Renal cortex interstitium (tissue), 15 donors: ENCODE measurements around the gene MT1H. TPM values are rescaled to one million over a fixed set of nuclear protein-coding genes. Genes with fewer than 3 reads are reported as not detected.
"Not testable (repeated sequence)": the region's sequence is repeated elsewhere in the genome, so short reads cannot be mapped to it uniquely, and the experiment has no call there.

Source experiments
- DNase-seq, 11 donors: peaks; one replicate each; pipeline ENCODE4 v3.0.0-alpha.2; 2013; ENCODE audit warnings: low read depth in 9 of 11, low spot score in 4 of 11; ENCODE audit errors: extremely low read depth in 1 of 11
- long read RNA-seq, 16 experiments: transcript quantifications; one replicate each; lab custom pipeline, GENCODE V29; 2026
- polyA plus RNA-seq, 3 donors: library from polyadenylated mRNA; unstranded; fragments of 120-200 nt; gene quantifications; one replicate each; pipeline ENCODE4 v1.2.1, GENCODE V29; 2013; ENCODE audit not compliant: insufficient read length in 3 of 3

MT1H gene
- 10 to 100 TPM in 2 of 3 donors, 1 to 10 TPM in 1; 4.5 to 25.2 (median 12.1) TPM for polyA plus RNA-seq
- long read RNA-seq, donor 1, transcript MT1H-201 (3 exons, 397 nt), result major isoform, 6 of 6 reads
- long read RNA-seq, donor 1, partial matches to known transcripts, result 0 of 6 reads
- long read RNA-seq, donor 1, other reads (novel, unspliced or antisense), result 0 of 6 reads
- long read RNA-seq, donor 2, transcript MT1H-201 (3 exons, 397 nt), result major isoform, 13 of 13 reads
- long read RNA-seq, donor 2, partial matches to known transcripts, result 0 of 13 reads
- long read RNA-seq, donor 2, other reads (novel, unspliced or antisense), result 0 of 13 reads
- long read RNA-seq, donor 3, transcript MT1H-201 (3 exons, 397 nt), result major isoform, 36 of 37 reads
- long read RNA-seq, donor 3, partial matches to known transcripts, result 0 of 37 reads
- long read RNA-seq, donor 3, other reads (novel, unspliced or antisense), result 0 of 37 reads
- long read RNA-seq, donor 4, transcript MT1H-201 (3 exons, 397 nt), result major isoform, 43 of 44 reads
- long read RNA-seq, donor 4, partial matches to known transcripts, result 0 of 44 reads
- long read RNA-seq, donor 4, other reads (novel, unspliced or antisense), result 0 of 44 reads
- long read RNA-seq, donor 5, result 0 reads
- long read RNA-seq, donor 6, transcript MT1H-201 (3 exons, 397 nt), result major isoform, 16 of 174 reads
- long read RNA-seq, donor 6, partial matches to known transcripts, result 89 of 174 reads
- long read RNA-seq, donor 6, other reads (novel, unspliced or antisense), result 69 of 174 reads
- long read RNA-seq, donor 7, transcript MT1H-201 (3 exons, 397 nt), result major isoform, 14 of 14 reads
- long read RNA-seq, donor 7, partial matches to known transcripts, result 0 of 14 reads
- long read RNA-seq, donor 7, other reads (novel, unspliced or antisense), result 0 of 14 reads
- long read RNA-seq, donor 8, result 0 reads
- long read RNA-seq, donor 9, transcript MT1H-201 (3 exons, 397 nt), result major isoform, 7 of 7 reads
- long read RNA-seq, donor 9, partial matches to known transcripts, result 0 of 7 reads
- long read RNA-seq, donor 9, other reads (novel, unspliced or antisense), result 0 of 7 reads
- long read RNA-seq, donor 10, partial matches to known transcripts, result 0 of 2 reads
- long read RNA-seq, donor 10, other reads (novel, unspliced or antisense), result 0 of 2 reads
- long read RNA-seq, donor 11, transcript MT1H-201 (3 exons, 397 nt), result major isoform, 20 of 20 reads
- long read RNA-seq, donor 11, partial matches to known transcripts, result 0 of 20 reads
- long read RNA-seq, donor 11, other reads (novel, unspliced or antisense), result 0 of 20 reads
- long read RNA-seq, donor 12, partial matches to known transcripts, result 0 of 4 reads
- long read RNA-seq, donor 12, other reads (novel, unspliced or antisense), result 0 of 4 reads
- long read RNA-seq, donor 13, result 0 reads
- long read RNA-seq, donor 14, transcript MT1H-201 (3 exons, 397 nt), result major isoform, 7 of 7 reads
- long read RNA-seq, donor 14, partial matches to known transcripts, result 0 of 7 reads
- long read RNA-seq, donor 14, other reads (novel, unspliced or antisense), result 0 of 7 reads
- long read RNA-seq, donor 15, partial matches to known transcripts, result 0 of 2 reads
- long read RNA-seq, donor 15, other reads (novel, unspliced or antisense), result 0 of 2 reads
- long read RNA-seq, donor 16, partial matches to known transcripts, result 0 of 3 reads
- long read RNA-seq, donor 16, other reads (novel, unspliced or antisense), result 0 of 3 reads

DNA sequence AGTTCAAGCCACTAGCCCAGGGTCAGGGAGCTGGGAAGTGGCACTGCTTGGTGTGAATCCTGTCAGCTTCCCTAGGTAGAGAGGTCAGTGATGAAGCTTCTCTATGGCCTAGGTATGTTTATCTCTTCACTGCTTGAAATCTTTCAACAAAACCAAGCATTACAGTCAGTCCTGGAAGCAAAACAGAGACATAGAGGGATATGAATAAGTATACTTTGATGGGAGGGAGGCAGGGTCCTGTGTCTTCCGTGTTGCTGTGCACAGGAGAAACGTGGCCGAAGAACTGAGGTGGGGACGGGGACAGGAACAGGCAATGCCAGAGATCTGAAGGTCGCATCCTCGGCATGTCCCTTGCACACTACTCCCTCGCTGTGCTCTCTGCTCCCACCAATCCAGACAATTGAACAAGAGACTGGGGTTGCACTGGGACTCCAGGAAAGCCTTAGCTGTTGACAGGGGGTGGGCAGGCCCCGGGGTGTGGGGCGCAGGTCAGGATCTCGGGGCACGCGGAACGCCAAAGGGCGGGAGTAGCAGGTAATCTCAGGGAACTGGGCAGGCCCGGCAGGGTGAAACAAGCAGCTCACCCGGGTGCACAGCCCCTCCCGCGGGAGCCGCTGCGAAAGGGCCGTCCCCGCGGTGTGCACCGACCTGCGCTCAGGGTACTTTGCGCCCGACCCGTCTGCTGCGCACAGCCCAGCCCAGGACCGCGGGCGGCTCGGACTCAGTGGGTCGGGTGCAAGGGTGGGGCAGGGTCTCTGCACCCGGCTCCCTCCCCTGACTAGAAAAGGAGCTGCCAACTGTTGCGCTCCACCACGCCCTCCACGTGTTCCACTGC, at the start of gene MT1H:
TSS of gene MT1H (plus strand) at position 810 of the 835 bp plus-strand sequence. CDS start 71 bp downstream, outside the sequence.
- no peak for DNase-seq

DNA sequence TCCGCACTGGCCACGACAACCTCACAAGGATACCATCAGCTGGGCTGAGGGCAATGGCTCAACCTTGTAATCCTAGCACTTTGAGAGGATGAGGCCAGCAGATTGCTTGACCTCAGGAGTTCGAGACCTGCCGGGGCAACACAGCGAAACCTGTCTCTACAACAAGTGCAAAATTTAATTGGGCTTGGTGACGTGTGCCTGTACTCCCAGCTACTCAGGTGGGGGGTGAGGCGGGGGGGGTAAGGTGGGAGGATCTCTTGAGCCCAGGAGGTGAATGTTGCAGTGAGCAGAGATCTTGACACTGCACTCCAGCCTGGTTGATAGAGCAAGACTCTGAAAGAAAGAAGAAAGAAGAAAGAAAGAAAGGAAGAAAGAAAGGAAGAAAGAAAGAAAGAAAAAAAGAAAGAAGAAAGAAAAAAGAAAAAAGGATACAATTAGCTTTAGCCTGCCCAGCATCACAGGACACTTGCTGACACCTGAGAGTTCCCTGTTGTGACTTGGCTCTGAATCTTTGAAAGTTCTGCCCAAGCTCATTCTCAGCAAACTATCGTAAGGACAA, 49.2 kb upstream of the MT1H start:
- DNase-seq, result no peak

DNA sequence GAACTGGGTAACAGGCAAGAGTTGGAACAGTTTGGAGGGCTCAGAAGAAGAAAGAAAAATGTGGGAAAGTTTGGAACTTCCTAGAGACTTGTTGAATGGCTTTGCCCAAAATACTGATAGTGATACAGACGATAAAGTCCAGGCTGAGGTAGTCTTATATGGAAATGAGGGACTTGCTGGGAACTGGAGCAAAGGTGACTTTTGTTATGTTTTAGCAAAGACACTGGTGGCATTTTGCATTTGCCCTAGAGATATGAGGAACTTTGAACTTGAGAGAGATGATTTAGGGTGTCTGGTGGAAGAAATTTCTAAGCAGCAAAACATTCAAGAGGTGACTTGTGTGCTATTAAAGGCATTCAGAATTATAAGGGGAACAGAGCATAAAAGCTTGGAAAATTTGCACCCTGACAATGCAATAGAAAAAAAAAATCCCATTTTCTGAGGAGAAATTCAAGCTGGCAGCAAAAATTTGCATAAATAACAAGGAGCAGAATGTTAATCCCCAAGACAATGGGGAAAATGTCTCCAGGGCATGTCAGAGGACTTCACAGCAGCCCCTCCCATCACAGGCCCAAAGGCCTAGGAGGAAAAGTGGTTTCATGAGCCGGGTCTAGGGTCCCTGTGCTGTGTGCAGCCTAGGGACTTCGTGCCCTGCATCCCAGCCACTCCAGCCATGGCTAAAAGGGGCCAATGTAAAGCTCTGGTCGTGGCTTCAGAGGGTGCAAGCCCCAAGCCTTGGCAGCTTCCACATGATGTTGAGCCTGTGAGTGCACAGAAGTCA, 47.8 kb upstream of the MT1H start:
- DNase-seq, result not testable (repeated sequence)

DNA sequence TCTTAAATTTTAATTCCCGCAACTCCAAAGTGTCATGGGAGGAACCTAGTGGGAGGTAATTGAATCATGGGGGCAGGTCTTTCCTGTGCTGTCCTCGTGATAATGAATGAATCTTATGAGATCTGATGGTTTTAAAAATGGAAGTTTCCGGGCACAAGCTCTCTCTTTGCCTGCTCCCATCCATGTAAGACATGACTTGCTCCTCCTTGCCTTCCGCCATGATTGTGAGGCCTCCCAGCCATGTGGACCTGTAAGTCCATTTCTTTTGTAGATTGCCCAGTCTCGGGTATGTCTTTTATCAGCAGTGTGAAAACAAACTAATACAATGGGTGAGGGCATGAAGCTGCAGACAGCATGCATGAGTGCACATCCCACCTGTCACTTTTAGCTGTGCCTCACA, 46.4 kb upstream of the MT1H start:
- DNase-seq, result not testable (repeated sequence)

DNA sequence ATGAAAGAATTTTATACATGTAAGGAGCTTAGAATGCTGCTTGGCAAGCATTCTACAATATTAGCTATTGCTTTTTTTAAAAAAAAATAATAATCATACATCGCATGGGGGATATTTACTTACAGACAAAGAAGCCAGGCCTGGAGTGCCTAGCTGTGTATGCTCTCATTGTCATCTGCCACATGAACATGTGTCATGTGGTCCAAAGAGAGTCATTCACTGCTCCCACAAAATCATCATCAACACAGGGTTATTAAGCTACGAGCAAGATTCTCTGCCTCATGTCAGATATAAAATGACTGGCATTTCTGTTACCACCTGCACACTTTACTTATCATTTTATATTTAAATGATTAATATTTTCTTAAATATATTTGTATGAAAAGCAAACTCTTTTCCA, 46.0 kb upstream of the MT1H start:
- DNase-seq, result no peak

DNA sequence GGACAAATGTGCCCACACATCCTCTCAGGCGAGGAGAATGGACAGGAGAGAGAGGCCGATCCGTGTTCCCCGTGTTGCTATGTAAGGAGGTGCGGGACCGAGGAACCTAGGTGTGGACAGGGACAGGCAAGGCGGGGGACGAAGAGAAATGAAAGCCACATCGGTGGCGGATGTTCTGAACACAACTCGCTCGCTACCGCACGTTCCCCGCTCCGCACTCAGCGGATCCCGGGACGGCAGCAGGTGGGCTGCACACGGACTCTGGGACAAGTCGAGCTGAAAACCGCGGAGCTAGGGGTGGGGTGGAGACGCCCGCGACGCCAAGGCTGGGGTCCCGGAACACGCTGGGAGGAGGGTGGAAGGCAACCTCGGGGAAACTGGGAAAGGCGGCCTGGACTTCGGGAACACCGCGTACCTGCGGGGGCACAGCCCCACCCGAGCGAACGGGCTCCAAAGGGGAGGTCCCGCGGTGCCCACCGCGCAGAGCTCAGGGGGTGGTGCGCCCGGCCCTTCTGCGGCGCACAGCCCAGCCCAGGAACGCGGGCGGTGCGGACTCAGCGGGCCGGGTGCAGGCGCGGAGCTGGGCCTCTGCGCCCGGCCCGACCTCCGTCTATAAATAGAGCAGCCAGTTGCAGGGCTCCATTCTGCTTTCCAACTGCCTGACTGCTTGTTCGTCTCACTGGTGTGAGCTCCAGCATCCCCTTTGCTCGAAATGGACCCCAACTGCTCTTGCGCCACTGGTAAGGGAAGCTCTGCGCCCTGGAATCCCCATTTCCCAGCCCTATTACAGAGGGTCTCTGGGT, 44.3 kb upstream of the MT1H start, which contains the start of gene MT1E:
TSS of gene MT1E (plus strand) at position 642 of the 803 bp plus-strand sequence. CDS start at position 713, 71 bp downstream.
- no peak for DNase-seq

DNA sequence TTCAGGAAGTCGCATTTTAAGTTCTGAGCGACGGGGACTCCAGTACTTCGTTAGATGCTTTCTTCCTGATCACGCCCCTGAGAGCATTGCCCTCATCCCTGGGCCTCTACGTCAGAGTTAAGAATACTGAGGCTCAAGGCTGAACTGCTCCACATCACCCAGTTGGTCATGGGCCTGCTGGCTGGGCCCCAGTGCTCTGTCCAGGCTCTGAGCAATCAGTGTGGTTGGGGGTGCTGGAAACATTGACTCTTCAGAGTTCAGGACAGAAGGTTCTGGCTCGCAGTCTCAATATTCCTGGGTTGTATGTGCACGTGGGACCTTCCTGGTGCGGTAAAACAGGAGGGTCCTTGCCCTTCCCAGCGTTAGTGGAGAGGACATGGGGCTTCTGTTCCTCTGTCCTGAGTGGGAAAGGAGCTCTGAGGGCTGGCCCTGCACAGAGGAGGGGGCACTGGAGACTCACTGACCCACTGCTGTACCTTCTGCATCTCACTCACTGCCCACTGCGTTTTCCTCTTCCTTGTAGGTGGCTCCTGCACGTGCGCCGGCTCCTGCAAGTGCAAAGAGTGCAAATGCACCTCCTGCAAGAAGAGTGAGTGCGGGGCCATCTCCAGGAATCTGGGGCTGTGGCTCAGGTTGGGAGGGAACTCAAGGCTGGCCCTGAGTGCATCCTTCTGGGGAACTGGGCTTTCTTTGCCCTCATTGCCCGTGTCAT, 43.5 kb upstream of the MT1H start:
- no peak for DNase-seq

DNA sequence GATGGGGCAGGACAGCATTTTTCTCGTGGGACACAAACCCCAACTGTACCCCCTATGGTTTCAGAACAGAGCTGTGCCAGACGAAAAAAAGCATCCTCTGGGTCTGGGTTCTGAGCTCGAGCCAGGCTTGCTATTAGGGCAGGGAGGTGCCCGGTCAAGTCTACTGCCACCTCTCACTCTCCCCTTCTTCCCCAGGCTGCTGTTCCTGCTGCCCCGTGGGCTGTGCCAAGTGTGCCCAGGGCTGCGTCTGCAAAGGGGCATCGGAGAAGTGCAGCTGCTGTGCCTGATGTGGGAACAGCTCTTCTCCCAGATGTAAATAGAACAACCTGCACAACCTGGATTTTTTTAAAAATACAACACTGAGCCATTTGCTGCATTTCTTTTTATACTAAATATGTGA, 42.9 kb upstream of the MT1H start:
- DNase-seq, result no peak

DNA sequence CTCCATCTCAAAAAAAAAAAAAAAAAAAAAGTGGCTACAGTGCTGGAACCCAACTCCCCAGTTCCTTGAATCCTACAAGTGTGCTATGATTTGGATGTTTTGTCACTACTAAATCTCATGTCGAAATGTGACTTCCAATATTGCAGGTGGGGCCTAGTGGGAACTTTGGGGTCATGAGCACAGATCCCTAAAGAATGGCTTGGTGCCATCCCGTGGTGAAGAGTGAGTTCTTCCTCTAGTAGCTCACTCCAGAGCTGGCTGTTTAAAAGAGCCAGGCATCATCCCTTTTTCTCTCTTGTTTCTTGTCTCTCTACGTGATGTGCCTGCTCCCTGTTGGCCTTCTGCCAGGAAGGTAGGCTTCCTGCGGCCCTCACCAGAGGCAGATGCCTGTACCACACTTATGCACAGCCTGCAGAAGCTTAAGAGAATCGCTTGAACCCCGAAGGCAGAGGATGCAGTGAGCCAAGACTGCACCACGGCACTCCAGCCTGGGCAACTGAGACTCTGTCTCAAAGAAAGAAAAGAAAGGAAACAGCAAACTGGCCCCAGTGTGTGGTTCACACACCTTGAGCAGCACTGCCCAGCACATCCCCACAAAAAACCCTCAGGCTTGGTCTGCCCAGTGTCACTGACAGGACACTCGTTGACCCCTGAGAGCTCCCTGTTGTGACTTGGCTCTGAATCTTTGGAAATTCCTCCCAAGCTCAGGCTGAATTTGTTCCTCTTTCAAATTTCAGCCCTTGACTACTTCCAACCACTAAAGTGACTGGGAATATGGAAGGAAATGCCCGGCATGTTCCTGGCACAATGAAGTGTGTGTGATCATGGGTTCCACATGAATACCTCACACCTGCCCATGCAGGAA, 40.9 kb upstream of the MT1H start:
- no peak for DNase-seq

DNA sequence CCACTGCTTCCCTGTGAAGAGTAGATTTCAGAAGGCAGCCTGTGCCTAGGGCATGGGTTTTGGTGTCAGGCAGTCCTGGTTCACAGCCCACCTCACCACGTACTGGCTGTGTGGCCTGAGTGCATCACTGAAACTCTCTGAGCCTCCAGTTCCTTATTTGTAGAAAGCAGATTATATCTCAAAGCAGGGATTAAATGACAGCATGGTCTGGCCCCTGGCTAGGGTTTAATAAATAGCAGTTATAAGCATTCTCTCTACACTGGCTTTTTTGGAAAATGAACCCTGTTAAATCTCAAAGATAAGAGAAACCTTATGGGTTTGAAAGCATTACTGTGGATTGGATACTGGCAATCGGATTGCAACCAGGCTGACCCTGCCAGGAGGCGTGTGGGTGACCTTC, 40.1 kb upstream of the MT1H start:
- DNase-seq, result no peak

DNA sequence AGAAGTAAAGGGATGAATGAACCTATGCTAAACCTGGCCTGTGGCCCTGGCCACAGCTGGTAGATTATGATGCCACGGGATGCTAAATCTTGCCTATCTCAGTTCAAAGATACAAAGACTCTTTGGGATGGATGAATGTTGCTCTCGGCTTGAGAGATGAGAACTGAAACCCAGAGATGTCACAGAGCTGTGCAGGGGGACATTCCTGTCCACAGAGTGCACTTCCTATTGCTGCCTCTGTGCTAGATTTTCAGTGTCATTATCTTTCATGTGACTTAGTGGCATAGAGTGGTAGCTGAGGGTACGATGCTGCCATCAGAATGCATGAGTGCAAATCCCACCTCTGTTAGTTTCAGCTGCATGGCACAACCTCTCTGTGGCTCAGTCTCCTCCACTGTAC, 39.5 kb upstream of the MT1H start:
- DNase-seq, result no peak

DNA sequence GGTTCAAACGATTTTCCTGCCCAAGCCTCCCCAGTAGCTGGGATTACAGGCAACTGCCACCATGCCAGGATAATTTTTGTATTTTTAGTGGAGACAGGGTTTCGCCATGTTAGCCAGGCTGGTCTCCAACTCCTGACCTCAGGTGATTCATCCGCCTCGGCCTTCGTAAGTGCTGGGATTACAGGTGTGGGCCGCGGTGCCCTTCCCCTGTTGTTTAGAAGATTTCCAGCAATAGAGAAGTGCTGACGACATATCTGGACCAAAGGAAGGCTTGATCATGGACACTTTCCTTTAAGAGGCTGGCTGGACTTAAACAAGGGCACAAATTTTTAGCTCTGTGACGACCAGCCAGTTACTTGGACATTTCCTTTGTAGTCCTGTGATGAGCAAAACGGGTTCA, 38.4 kb upstream of the MT1H start:
- DNase-seq, result no peak

DNA sequence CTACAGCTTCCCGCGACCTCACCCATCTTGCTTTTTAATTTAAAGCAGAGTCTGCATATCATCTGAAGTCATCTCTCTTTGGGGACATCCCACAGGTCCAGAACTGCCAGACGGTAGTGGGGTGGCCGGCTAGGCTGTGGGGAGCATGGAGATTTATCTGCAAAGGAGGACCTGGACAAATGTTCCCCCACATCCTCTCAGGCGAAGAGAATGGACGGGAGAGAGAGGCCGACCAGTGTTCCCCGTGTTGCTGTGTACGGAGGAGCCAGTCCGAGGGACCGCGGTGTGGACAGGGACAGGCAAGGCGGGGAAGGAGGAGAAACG, 37.8 kb upstream of the MT1H start:
- DNase-seq, result no peak

DNA sequence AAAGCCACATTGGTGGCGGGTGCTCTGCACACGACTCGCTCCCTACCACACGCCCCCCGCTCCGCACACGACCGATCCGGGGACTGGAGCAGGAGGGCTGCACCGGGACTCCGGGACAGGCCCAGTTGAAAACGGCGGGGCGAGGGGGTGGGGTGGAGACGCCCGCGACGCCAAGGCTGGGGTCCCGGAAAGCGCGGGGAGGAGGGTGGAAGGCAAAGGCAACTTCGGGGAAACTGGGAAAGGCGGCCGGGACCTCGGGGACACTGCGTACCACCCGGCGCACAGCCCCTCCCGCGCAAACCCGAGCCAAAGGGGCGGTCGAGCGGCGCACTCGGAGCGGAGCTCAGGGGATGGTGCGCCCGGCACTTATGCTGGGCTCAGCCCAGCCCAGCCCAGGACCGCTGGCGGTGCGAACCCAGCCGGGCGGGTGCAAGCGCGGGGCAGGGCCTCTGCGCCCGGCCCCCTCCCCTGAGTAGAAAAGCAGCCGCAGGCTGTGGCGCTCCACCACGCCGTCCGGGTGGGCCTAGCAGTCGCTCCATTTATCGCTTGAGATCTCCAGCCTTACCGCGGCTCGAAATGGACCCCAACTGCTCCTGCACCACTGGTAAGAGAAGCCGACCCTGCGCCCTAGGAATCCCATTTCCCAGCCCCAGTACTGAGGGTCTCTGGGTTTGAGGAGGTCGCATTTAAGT, 37.3 kb upstream of the MT1H start, which contains the start of gene MT1M:
TSS of gene MT1M (plus strand) at position 504 of the 692 bp plus-strand sequence. CDS start at position 577, 73 bp downstream.
- no peak for DNase-seq
